ENCODE data around the gene SLC29A4.
"Not testable (repeated sequence)": the region's sequence is repeated elsewhere in the genome, so short reads cannot be mapped to it uniquely, and the experiment has no call there.

Gene SLC29A4

DNA sequence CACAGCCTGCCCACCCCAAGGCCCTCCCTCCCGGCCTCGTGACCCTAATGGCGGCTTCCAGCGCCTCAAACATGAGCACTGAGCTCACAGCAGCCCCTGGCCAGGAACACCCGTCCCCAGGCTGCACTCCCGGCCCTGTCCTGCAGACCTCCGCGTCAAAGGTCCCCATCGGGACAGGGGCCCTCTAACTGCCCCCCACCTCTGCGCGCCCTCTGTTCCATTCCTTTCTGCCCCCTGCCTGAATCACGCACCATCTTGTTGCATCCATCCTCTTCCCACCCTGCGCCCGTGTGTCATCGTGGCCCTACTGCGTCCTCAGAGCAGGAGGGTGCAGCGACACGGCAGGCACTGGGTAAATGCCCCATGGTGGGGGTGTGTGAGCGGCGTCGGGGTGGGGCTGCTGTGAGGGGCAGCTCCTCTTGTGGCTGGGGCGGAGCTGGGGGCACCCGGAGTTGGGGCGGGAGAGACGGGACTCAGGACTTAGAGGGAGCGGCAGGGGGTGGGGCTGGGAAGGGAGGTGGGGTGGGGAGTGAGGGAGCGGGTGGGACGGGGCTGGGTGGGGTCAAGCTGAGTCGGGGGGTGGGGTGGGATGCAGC lies 13.4 kb downstream of the SLC29A4 start:
- no peak for DNase-seq

GRCh38 chr7:5296611-5297226 lies 14.0 kb downstream of the SLC29A4 start:
- DNase-seq: no peak

DNA sequence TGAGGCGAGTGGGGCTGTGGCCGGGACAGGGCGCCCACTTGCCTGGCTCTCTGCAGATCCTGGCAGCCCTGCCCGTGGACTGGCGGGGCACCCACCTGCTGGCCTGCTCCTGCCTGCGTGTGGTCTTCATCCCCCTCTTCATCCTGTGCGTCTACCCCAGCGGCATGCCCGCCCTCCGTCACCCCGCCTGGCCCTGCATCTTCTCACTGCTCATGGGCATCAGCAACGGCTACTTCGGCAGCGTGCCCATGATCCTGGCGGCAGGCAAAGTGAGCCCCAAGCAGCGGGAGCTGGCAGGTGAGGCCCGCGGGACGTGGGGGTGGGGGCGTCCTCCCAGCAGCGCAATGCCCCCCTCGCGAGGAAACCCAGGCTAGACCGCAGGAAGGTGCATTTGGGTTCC lies 17.6 kb downstream of the SLC29A4 start:
- no peak for DNase-seq

- no peak for DNase-seq
Observed at GRCh38 chr7:5302577-5302976, 19.8 kb downstream of the SLC29A4 start.

- DNase-seq: no peak
Observed at GRCh38 chr7:5303061-5303460, 20.3 kb downstream of the SLC29A4 start.

- DNase-seq: no peak
Observed at GRCh38 chr7:5303591-5304505, 21.1 kb downstream of the SLC29A4 start.

DNA sequence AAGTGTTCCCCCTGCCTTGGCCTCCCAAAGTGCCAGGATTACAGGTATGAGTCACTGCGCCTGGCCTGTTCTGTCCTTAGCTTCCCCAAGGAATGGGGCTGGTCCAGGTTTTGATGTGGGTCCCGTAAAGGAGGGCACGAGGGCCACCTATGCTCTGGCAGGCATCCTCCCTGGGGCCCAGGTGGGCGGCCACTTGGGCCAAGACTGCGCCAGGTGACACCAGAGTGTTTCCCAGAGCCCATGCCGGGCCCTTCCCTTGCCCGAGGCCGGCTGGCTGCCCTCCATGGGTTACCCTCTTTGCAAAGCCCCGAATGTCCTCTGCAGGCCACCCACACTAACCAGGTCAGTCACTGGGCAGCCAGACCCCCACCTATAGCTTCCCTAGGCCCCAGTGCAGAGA lies 22.3 kb downstream of the SLC29A4 start:
- DNase-seq: not testable (repeated sequence)

- not testable (repeated sequence) for DNase-seq
Observed at GRCh38 chr7:5307221-5308142, 24.7 kb downstream of the SLC29A4 start.

- no peak for DNase-seq
Observed at GRCh38 chr7:5309146-5309545, 26.4 kb downstream of the SLC29A4 start.

DNA sequence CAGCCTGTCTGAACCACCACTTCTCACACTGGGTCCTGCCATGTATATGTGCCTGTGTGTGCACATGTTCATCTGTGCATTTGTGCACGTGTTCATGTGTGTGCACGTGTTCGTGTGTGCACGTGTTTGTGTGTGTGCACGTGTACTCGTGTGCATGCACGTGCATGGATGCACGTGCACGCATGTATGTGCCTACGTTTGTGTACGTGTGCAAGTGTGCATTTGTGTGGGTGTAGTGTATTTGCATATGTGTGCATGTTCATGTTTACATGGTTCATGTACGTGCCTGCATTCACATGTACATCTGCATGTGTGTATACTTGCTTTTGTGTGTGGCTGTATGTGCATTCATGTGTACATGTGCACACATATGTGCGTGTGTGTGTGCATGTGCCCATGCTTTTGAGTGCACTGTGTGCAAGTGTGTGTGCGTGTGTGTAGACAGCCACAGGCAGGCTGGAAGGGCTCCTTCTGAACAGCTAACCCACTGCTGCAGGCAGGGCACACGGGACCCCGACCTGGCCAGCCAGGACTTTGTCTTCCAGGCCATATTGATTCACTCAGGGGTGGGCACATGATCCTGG lies 28.2 kb downstream of the SLC29A4 start:
- no peak for DNase-seq

DNA sequence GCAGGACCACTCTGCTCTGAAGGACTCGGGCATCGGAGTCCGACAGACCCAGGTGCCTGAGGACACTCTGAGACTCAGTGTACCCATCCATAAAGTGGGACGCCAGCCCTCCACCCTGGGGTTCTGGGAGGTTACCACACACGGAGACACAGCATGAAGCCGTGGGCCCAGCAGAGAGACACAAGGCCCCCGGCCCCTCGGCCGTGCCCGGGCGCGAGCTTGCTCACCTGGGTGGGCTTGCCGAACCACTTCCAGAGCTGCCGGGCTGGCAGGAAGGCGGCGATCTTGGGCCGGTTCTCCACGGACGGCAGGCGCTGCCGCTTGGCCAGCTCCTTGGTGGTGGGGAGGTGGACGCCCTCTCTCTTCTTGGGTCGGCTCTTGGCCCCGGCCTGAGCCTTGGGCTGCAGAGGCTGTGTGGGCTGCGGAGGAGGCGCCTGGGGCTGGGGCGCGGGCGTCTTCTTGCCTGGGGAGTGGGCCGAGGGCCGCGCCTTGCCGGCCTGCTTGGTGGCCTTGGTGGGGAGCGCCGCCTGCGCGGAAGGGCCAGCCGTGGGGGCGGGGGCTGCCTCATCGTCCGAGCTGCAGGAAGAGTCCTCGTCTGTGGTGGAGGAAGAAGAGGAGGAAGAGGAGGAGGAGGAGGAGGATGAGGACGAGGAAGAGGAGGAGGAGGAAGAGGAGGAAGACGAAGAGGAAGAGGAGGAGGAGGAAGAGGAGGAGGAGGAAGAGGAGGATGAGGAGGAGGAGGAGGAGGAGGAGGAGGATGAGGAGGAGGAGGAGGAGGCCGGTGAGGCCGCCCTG lies 29.7 kb downstream of the SLC29A4 start:
- not testable (repeated sequence) for DNase-seq

- DNase-seq: peak in 3 of 14 donors; percentile 4 to 32 (median 17)
Observed at GRCh38 chr7:5313076-5313885, 30.5 kb downstream of the SLC29A4 start.

DNA sequence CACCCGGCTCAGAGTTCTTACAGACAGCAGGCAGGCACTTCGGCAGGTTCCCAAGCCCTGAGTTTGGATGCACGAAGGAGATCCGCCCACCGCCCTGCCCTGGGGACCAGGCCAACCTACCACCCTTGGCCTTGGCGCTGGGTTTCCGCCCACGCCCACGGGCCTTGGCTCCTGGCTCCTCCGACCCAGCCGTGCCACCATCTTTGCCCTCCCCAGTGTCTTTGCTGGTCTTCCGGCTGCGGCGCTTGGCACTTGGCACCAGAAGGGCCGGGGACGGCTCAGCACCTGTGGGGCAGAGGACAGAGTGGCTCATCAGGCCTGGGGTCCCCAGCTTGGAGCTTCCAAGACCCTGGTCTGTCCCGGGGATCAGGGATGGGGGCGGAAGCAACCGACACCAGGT lies 32.1 kb downstream of the SLC29A4 start:
- DNase-seq: no peak

GRCh38 chr7:5315761-5316160 lies 33.0 kb downstream of the SLC29A4 start:
- no peak for DNase-seq

GRCh38 chr7:5318613-5319012 lies 35.9 kb downstream of the SLC29A4 start:
- DNase-seq: not testable (repeated sequence)

DNA sequence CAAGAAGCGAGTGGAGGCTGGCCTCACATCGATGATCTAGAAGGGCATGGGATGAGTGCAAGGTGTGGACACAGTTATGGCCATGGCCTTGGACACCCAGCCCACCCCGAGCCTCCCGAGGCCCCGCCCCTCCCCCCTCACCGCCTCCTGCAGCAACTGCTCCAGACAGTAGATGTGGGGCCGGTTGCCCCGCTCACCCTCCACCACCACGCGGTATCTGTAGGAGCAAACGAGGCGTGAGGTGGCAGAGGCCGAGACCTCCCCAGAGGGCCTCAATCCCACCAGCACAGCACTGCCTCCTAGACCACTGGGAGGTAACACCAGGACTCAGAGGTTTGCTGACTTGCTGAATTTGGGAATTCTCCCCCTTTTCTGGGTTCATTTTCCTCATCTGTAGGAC lies 37.6 kb downstream of the SLC29A4 start:
- no peak for DNase-seq

GRCh38 chr7:5320802-5321396 lies 38.2 kb downstream of the SLC29A4 start:
- DNase-seq: no peak

- DNase-seq: no peak
Observed at GRCh38 chr7:5322621-5323410, 40.1 kb downstream of the SLC29A4 start.
